ENCODE data around the gene APMAP.
"Not testable (repeated sequence)": the region's sequence is repeated elsewhere in the genome, so short reads cannot be mapped to it uniquely, and the experiment has no call there.

Gene APMAP

DNA sequence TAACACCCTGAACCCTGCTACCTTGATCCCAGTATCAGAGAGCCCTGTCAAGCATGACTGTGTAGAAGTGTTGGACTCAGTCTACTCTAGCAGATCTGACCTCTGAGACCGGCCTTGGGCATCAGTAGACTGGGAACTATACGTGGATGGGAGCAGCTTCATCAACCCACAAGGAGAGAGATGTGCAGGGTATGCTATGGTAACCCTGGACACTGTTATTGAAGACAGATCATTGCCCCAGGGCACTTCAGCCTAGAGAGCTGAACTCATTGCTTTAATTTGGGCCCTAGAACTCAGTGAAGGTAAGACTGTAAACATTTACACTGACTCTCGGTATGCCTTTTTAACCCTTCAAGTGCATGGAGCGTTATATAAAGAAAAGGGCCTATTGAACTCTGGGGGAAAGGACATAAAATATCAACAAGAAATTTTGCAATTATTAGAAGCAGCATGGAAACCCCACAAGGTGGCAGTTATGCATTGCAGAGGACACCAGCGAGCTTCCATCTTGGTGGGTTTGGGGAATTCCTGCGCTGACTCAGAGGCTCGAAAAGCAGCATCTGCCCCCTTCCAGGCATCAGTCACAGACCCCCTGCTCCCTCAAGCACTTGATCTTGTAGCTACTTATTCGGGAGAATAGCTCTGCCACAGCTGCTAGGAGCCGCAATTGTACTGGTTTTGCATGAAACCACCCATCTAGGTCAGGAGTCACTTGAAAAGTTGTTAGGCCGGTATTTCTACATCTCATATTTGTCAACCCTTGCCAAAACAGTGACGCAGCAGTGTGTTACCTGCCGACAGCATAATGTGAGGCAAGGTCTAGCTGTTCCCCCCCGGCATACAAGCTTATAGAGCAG is 62.5 kb downstream of the APMAP start:
- not testable (repeated sequence) for ATAC-seq

DNA sequence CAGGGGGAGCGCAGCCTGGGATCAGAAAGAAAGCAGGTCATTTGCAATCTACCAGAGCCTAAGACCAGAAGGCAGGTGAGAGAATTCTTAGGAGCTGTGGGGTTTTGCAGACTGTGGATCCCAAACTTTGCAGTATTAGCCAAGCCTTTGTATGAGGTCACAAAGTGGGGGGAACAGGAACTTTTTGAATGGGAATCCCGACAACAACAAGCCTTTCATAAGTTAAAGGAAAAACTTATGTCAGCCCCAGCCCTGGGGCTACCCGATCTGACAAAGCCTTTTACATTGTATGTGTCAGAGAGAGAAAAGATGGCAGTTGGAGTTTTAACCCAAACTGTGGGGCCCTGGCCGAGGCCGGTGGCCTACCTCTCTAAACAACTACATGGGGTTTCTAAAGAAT is 63.3 kb downstream of the APMAP start:
- not testable (repeated sequence) for ATAC-seq

- not testable (repeated sequence) for ATAC-seq
Measured at GRCh38 chr20:24920706-24921105, 71.8 kb downstream of the APMAP start.

DNA sequence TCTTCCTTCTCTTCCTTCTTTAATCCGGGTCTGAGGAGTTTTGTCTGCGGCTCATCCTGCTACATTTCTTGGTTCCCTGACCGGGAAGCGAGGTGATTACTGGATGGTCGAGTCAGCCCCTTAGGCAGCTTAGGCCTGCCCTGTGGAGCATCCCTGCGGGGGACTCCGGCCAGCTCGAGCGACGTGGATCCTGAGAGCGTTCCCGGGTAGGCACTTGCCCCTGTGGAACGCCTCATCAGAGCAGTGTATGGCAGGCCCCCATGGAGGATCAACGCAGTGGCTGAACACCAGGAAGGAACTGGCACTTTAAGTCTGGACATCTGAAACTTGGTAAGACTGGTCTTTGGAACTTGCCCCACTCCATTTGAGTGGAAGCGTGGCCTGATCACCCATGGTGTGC is 72.9 kb downstream of the APMAP start:
- not testable (repeated sequence) for ATAC-seq

DNA sequence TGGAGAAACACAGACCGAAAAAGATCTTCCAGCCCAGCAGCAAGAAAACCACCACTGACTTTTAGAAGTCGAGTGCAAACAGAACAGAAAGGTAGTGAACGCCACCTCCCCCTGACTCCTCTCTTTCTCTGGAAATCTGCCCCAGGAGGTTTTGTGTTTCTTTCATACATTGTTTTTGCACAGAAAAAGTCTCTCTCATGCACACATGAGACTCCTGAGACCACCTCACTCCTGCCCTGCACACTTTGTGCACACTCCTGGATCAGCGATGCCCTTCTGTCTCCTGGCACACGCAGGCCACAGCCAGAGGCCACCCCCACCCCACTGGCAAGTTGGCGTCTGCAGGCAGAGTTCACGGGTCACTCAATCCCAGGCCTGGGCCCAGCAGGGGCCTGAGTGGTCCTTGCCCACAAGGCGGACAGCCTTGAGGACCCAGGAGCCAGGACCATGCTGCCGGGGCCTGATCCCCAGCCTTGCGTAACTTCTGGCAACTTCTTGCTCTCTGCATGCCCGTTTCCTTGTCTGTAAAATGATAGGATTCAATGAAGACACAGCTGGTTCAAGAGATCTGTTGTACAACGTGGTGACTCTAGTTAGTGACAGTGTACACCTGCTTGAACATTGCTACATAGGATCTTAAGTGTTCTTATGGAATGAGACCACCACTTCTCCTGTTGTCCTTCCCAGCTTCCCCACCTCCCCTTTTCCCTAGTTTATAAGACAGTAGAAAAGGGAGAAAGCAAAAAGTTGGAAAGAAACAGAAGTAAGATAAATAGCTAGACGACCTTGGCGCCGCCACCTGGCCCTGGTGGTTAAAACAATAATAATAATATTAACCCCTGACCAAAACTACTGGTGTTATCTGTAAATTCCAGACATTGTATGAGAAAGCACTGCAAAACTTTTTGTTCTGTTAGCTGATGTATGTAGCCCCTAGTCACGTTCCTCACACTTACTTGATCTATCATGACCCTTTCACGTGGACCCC is 73.7 kb downstream of the APMAP start:
- no peak for ATAC-seq

DNA sequence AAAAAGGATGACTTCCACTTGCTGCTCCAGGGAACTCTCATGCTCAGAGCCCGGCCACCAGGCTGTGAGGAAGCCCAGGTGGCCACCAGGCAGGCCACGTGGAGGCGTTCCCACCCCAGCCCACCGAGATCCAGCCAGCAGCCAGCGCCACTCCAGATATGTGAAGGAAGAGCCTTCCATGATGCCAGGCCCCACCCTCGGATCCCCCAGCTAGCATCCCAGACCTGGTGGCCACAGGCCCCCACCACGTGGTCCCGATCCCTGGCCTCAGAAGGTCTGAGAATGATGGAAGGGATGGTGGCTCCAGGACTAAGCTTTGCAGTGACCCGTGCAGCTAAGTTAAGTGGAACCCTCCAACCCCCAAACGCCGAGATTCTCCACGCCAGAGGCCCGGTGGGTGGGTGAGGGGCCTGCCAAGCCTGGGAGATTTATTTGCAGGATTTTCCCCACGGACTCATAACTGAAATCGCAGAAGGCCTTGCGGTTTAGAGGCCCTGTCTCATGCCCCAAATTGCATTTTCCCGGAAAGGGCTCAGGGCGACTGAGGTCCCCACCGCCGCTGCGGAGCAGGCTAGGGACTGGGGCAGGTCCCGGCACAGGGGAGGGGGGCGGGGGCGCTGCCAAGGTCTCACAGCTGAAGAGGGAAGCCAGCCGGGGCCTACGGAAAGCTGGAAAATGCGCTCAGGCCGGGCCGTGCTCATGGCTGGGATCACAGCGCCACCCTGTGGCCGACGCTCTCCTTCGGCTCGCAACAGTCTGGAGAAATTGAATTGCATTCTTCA is 74.6 kb downstream of the APMAP start:
- ATAC-seq: peak in 1 of 2 donors; percentile 53

- ATAC-seq: no peak
Measured at GRCh38 chr20:24917056-24917455, 75.5 kb downstream of the APMAP start.

GRCh38 chr20:24916412-24916811 is 76.1 kb downstream of the APMAP start:
- ATAC-seq: no peak

DNA sequence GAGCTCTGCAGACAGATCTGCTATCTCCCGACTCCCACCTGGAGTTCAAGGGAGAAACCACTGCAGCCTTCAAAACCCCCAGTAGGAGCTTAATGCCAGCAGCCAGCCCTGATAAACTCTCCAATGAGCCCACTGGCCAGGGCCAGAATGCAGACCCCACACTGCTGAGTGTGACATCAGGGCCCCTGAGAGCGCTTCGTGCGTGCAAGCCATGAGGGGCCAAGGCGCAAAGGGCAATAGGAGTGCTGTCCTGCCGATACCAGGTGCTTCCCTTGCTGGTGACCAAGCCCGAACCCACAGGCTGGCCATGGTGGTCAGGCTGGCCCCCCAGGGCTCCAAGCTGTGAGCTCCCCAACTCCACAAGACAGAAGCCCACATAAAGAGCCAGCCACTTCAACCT is 76.7 kb downstream of the APMAP start:
- ATAC-seq: no peak

DNA sequence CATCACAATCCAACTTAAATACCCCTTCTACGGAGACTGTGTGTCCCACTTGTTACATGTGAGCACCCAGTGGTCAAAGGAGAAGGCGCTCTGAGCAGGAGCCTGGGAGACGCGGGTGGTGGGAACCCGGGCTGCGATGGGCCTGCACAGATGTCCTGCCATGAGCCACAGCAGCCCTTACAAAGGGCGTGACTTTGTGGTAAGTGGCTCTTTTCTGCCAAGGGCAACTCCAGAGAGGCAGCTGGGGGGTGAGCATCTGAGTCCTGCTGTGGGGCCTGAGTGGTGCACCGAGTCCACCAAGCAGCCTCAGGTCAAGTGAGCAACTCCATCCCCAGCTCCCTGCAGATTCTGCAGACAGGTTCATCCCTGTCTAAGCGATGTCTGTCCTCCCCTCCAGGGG is 77.1 kb downstream of the APMAP start:
- no peak for ATAC-seq

DNA sequence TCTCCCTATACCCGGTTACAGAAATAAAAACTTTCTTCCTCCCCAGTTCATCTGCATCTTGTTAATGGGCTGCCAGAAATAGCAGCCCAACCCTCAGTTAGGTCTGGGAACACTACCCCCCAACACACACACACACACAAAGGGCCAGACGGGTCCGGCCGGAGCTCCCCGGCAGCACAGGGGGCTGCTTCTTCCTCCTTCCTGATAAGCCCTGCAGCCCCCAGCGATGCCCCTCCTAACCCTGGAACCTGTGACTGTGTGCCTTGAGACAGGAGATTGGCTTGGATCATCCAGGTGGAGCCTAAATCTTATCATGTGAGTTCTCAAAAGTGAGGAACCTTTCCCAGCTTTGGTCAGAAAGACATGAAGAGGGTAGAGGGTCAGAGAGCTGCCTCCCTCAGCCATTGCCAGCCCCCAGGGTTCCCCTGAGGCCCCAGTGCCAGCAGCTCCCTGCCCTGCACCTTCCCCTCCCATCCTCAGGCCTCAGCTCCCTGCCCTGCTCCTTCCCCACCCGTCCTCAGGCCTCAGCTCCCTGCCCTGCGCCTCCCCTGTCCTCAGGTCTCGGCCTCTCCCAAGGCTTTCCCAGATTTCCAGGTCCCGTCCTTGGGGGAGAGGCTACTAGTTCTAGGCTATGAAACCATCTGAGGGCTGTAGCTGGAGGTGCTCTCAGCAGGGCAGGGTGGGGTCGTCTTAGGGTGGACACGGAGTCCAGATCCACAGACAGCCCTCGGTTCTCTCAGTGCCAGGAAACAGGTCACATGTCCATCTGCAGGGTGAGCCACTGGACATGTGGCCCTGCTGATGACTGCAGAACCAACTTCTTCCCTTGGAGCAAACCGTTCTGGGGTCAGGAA is 77.9 kb downstream of the APMAP start:
- no peak for ATAC-seq

DNA sequence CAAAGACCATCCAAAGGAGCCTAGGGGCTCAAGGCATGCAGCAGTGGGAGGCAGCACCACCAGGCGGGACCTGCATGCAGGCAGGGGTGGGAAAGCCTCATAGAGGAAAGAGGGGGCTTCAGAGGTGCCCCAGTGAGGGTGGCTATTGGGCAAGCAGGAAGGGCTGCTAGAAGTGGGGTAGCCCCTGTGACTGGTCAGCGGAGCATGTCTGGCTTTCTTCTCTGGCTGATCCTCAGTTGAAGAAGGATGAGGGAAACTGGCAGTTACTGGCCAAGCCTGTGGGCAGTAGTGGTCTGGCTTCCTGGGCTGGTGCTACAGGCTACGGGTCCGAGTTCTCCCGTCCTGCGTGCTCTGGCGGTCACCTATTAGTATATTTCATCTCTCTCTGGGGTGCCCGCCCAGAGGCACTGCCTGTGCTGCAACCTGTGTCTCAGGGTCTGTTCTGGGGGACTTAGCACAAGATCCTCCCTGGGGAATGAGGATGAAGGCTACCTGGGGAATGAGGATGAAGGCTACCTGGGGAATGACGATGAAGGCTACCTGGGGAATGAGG is 79.4 kb downstream of the APMAP start:
- ATAC-seq: no peak
